Activated T-cell treated with anti-CD3 and anti-CD28 coated beads for 48 hours (primary cell): ENCODE results near the gene LETMD1.
"Not testable (repeated sequence)": the region's sequence is repeated elsewhere in the genome, so short reads cannot be mapped to it uniquely, and the experiment has no call there.

Experiments
- DNase-seq: peaks from one replicate; pipeline ENCODE4 v3.0.0-alpha.2; 2020; ENCODE audit warnings: low read depth

The LETMD1 gene

DNA sequence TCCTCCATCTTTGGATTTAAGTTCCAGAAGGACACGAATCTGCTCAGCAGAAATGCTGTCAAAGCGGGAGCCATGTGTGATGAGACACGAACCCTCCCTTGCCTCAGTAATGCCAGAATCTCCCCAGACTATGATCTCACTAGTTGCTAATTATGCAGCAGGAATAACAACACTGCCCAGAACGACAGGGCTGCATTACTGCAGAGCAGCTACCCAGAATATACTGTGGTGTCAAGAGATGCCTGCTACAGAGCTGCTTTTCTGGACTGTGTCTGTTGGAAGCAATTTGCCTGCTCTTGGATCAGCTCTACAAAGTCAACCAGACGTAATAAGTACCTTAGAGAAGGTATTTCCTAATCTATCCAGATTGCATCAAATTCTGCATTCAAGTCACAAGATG, 29.8 kb downstream of the LETMD1 start:
- no peak for DNase-seq

DNA sequence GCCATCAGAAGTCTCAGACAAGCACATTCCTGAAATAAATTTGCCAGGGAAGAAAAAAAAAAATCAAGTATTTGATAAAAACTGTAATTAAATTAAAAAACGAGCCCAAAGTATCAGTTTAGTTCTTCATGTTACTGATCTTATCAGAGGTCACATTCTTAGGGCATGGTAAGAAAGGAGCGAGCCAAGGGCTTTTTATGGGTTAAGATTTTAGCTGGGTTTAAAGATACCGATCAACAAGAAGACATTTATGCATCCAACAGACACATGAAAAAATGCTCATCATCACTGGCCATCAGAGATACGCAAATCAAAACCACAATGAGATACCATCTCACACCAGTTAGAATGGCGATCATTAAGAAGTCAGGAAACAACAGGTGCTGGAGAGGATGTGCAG, 30.2 kb downstream of the LETMD1 start:
- not testable (repeated sequence) for DNase-seq

DNA sequence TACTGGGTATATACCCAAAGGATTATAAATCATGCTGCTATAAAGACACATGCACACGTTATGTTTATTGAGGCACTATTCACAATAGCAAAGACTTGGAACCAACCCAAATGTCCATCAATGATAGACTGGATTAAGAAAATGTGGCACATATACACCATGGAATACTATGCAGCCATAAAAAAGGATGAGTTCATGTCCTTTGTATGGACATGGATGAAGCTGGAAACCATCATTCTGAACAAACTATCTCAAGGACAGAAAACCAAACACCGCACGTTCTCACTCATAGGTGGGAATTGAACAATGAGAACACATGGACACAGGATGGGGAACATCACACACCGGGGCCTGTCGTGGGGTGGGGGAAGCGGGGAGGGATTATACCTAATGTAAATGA, 30.7 kb downstream of the LETMD1 start:
- DNase-seq = not testable (repeated sequence)

DNA sequence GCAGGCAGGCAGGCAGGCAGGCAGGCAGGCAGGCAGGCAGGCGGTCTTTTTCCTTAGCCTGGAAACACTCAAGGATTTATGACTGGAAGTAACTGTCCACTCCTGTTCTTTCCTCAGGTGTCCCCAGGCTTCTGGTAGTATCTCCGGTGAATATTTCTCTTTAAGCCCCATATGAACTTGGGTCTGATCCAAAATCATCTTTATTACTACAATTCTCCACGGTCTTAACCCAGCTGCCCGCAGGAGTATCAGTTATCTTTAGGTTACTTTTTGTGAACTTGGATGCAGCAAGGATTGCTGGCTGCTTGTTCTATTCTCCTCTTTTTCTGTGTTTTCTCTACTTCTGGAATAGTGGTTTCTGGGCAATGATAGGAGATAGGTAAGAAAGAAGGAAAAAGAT, 32.0 kb downstream of the LETMD1 start:
- no peak for DNase-seq

DNA sequence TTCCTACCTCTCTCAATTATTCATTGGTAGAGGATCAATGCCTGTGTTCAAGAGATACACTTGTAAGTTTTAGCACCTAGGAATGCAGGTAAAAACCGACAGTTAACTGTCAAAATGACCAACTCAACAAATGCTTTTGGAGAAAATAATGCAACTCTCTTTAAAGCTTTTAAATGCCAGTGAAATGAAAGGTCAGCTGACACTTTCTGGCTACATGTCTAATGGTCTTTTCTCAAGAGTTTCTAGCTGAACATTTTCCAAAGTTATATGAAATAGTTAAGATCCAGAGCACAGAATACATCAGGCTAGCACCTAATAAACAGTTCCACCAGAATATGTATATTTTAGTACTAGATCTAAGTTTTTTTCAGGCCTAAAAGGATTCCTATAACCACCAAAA, 33.3 kb downstream of the LETMD1 start:
- no peak for DNase-seq

DNA sequence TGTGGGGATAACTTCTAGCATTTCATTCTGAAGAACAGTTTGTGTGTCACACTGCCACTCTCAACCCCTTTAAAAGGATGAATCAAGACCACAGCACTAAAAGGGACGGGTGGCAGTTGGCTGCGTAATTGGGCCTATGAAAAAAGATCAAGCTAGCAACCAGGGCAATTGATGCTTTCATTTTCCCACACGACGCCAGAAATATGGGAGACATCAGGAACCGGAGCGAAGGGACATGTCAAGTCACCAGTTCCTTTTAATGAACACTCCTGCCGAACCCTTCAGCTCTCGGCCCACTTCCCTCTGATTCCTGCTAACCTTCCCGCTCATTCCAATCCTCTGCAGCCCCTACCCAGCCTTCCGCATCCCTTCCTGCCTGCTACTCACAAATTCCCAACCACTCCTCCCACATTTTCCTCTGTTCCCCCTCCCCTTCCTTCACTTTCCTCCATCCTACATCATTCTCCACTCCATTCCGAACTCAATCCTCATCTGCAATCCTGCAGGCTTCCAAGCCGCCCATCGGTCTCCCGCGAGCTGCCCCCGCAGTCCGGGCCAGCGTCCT, 34.5 kb downstream of the LETMD1 start:
- DNase-seq = no peak

DNA sequence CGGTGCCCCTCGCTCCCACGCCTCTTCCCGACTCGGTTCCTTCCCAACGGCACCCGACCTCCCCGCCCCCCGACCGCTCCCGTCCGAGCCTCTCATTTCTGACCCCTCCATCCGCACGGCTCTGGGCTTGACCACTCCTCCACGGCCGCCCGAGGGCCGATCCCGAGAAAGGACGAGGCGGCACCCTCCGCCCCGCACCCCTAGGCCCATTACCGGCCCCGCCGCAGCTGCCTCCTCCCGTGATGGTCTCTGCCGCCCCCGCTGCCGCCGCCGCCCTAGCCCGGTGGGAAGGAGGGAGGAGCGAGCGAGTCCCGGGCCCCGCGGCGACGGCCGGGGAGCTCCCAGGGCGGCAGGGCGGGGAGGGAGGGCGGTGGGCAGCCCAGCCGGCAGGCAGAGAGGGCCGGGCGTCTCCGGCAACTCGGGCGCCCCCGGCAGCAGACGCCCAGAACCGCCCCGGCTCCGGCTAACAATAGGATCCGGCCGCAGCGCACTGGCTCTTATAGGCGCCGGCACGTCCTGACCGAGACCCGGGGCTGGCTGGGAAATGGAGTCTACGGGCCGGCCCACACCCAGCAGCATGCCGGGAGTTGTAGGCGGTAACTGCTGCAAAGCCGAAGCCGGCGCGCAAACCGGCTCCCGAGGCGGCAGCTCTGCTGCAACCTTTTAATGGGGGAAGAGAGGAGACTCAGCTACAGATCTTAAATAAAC, 35.2 kb downstream of the LETMD1 start, which contains the start of gene CSRNP2:
CSRNP2 (minus strand) TSS at position 471 of the 708 bp plus-strand sequence. CDS start 7,035 bp downstream, outside the sequence.
- peak; percentile 92 for DNase-seq

DNA sequence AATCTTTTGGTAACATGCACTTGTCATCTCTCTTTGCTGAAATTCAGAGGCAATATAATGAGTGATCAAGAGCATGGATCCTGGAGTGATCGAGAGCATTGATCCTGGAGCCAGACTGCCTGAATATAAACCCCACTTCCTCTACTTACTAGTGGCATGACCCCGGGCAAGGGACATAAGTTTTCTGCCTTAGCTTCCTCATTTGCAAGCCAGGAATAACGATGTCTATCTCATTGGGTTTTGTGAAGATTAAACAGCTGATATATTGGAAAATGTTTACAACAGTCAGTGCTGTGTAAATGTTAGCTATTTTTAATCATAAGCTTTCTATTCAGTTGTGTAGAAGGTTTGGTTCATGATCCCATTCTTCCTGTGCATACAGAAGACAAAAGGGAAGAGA, 37.6 kb downstream of the LETMD1 start:
- DNase-seq = no peak

DNA sequence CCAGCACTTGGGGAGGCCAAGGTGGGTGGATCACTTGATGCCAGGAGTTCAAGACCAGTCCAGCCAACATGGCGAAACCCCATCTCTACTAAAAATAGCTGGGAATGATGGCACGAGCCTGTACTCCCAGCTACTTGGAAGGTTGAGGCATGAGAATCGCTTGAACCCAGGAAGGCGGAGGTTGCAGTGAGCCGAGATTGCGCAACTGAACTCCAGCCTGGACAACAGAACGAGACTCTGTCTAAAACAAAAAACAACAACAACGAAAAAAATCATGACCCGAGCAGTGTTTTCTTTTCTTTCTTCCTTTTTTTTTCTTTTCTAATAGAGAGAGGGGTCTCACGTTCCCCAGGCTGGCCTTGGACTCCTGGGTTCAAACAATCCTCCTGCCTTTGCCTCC, 38.8 kb downstream of the LETMD1 start:
- no peak for DNase-seq

DNA sequence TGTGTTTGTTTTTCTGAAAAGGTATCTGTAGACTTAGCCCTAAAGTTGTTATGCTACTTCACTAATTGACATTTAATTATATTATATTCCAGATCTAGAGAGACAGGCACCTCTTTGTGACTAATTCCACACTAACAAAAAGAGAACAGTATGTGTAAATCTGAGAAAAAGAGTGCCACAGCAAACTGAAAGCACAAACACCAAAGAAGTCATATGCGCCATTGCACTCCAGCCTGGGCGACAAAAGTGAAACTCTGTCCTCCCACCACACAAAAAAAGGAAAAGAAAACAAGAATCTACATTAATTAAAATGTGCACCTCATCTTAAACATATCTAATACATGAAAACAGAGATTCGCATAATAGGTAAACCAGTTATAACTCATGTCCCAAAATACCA, 39.7 kb downstream of the LETMD1 start:
- no peak for DNase-seq

DNA sequence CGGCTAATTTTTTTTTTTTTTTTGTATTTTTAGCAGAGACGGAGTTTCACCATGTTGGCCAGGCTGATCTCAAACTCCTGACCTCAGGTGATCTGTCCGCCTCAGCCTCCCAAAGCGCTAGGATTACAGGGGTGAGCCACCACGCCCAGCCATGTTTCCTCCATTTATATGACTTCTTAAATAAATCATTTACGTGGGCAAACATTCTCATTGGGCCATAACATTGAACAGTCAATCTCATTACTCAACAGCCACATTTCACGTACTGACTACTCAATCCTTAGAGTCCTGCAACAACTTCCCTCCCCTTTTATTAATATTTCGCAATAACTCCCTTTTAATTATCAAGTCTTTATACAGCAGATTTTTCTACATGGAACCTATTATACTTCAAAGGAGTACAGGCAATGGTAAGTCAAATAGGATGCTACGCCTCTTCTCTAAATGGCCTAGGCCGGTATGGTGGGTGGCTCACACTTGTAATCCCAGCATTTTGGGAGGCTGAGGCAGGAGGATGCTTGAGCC, 42.6 kb downstream of the LETMD1 start:
- DNase-seq = no peak

DNA sequence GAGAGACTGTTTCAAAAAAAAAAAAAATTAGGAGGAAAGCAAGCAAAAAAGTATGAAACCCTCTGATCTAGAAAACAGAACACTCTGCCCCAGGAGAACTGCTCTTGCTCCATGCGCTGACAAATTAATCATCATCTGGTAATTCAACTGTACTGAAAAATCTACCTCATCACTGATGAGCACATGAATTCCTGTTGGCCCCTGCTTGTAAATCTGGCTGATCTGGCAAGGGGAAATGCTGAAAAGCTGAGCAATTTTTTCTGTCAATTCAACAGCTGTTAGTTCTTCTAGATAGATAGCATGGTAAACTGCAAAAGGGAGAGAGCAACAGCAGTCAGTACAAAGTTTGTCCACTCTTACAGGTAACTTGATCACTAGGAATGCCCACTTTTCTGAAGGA, 50.5 kb downstream of the LETMD1 start:
- no peak for DNase-seq

DNA sequence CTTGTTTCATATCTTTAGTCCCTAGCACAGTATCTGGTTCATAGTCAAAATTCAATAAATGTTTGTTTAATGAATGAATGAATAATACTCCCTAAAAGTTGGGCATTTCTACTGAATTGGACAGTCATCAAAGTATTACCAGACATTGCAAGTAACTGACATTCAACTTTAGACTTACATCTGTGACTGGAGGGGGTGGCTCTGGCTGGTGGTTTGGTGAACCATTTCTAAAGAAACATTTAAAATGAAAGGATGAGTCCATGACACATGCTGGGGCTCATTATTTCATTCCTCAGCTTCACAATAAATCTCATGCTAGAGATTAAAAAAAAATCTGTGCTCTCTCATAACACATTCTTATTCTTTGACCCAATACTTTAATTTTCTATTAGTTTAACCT, 55.9 kb downstream of the LETMD1 start:
- DNase-seq = no peak

DNA sequence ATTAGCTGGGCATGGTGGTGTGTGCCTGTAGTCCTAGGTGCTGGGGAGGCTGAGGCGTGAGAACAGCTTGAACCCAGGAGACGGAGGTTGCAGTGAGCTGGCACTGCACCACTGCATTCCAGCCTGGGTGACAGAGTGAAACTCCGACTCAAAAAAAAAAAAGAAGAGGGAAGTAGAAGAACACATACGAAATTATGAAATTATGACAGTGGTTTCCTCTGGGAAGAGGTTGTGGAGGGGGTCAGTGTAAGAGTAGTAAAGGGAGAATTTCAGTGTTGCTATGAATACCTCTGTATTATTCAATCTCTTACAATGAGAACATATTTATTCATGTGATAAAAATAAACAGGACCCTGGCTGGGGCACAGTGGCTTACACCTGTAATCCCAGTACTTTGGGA, 60.0 kb downstream of the LETMD1 start:
- DNase-seq = no peak
